SKM-1 (cell line): ENCODE results near the gene TACR2.
"Not testable (repeated sequence)": the region's sequence is repeated elsewhere in the genome, so short reads cannot be mapped to it uniquely, and the experiment has no call there.

Experiments used
- DNase-seq: peaks from one replicate; lab custom pipeline; 2025; ENCODE audit not compliant: unreplicated experiment; lab: John Stamatoyannopoulos, UW

Gene TACR2

DNA sequence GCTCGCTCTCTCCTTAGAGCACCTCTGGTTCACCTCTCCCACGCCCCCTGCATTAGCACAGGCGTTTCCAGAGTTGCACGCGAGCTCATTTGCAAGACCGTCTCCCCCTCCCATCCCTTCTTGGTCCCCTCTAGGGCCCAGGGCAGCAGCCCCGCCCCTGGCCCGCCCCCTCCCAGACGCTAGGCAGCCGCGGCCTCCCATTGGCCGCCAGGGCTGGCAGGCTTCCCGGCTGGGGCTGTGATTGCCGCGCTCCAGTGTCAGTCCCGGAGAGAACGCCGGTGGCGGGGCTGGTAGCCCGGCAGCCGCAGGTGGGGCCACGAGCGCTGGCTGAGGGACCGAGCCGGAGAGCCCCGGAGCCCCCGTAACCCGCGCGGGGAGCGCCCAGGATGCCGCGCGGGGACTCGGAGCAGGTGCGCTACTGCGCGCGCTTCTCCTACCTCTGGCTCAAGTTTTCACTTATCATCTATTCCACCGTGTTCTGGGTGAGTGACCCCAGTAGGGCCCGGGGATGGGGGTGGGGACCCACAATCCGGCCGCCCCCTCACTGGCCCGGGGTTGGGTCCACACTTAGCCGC, 34.6 kb upstream of the TACR2 start, which contains the start of gene TSPAN15:
Gene TSPAN15, plus strand, starts transcription at position 257 of the 575 bp plus-strand sequence. Its CDS starts 130 bp downstream, at position 387.
- DNase-seq: peak; percentile 53

DNA sequence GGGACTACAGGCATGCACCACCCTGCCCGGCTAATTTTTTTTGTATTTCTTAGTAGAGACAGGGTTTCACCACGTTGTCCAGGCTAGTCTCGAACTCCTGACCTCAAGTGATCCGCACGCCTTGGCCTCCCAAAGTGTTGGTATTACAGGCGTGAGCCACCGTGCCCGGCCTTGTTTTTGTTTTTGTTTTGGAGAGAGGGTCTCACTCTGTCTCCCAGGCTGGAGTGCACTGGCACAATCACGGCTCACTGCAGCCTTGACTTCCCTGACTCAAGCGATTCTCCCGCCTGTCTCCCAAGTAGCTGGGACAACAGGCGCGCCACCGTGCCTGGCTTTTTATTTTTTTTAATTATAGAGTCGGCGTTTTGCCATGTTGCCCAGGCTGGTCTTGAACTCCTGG, 33.7 kb upstream of the TACR2 start:
- DNase-seq: not testable (repeated sequence)

DNA sequence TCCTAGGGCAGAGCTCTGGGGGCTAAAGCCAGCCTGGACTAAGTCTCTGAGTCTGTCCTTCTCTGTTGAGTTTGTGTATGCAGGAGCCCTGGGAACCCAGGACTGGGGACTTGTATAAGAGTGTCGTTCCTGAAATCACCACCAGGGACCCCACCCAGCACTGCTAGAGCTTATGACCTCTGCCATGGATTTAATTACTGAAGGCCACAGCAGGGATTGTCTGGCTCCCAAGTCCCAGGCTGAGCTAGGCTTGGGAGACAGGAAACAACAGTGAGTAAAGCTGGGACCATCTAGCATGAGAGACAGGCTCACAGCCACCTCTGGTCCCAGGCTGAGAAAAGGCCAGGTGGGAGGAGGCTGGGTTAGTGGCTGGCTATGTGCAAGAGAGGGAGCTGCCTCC, 33.1 kb upstream of the TACR2 start:
- peak; percentile 48 for DNase-seq

DNA sequence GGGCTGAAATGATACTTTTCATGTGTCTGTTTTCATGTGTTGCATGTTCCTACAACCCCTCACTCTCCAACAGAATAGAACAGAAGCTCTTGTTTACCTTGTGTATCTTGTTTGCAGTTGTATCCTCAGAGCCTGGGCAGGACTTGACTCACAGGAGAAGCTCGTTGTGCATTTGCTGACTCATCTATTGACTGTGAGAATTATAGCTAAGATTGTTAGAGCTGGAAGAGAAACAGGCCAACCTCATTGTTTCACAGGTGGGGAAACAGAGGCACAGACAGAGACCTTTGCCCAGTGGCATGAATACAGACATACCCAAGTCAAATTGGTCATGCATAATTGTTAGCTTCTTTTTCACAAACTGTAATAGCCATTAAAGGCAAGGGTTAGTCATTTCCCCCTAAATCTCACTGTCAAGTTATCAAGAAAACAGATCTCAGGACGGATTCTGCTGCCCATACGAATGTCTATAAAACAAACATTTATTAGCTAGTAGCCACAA, 30.0 kb upstream of the TACR2 start:
- DNase-seq: no peak

DNA sequence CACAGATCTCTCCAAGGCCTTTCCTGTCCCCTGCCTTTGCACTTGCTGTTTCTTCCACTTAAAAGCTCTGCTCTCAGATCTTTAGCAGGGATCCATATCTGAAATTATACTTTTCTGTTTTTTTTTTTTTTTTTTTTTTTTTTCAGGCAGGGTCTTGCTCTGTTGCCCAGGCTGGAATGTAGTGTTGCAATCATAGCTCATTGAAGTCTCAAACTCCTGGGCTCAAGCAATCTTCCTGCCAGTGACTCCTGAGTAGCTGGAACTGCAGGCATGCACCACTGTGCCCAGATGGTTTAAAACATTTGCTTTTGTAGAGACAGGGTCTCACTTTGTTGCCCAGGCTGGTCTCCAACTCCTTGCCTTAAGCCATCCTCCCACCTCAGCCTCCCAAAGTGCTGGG, 29.5 kb upstream of the TACR2 start:
- DNase-seq: no peak

DNA sequence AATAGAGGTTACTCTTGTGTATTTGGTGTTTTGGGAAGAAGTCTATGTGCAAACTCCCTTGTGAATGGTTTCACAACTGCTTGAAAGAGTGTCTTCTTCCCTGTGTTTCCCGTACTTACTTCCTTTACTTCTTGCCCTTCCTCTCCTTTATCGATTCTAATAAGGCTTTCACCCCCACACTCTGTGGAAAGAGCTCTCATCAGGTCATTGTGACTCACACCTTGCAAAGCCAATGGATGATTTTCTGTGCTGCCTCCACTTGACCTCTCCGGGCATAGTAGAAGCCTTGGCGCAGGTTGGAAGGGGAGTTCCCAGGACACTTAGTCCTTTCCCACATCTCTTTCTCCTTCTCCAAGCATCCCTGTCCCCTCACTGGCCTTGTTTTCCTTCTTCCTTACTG, 28.3 kb upstream of the TACR2 start:
- DNase-seq: peak; percentile 64

GRCh38 chr10:69443354-69443753, 26.6 kb upstream of the TACR2 start:
- no peak for DNase-seq

GRCh38 chr10:69439813-69440506, 23.2 kb upstream of the TACR2 start:
- peak; percentile 60 for DNase-seq

GRCh38 chr10:69439350-69439739, 22.6 kb upstream of the TACR2 start:
- DNase-seq: no peak

- DNase-seq: peak; percentile 13
Measured at GRCh38 chr10:69438536-69439349, 22.0 kb upstream of the TACR2 start.

- no peak for DNase-seq
Measured at GRCh38 chr10:69437321-69438259, 20.9 kb upstream of the TACR2 start.

DNA sequence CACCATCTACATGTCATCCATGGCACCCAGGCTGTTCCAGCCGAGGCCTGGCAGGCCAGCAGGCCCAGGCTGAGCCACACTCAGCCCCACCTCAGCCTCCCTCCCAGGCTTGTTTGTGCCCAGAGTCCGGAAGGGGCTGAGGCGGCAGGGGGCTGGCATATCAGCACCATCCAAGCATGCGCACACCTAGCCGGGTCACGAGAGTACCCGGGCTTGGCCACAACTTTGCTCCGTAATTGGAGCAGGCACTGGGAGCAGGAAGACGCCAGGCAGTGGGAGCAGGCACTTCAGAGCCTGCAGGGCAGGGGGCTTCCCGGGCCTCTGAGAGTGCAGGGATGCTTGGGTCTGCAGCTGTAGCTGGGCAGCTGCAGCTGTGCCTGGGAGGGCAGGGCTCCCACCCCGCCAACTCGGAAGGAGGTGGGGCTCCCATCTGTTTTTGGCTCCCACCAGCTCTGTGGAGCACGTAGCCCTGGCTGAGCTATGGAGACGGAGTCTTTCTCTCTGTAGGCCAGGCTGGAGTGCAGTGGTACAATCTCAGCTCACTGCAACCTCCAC, 19.3 kb upstream of the TACR2 start:
- DNase-seq: no peak

GRCh38 chr10:69434926-69435325, 18.2 kb upstream of the TACR2 start:
- DNase-seq: no peak

GRCh38 chr10:69434169-69434568, 17.5 kb upstream of the TACR2 start:
- no peak for DNase-seq

DNA sequence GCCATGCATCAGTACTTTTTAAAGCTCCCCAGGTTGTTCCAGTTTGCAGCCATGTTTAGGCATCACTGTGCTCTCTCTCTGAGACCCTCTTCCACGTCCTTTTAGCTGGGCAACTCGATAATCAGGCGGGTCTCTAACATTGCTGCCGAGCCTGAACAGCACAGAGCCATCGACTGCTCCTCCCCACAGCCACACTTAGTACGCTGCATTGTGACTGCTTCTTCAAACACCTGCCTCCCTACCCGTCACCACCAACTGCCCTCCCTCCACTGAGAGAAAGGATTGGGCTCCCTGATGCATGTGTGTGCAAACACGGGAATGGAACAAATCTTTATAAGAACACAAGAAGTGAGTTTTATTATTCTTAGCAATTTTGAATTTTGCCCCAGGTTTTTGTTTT, 11.4 kb upstream of the TACR2 start:
- DNase-seq: no peak

DNA sequence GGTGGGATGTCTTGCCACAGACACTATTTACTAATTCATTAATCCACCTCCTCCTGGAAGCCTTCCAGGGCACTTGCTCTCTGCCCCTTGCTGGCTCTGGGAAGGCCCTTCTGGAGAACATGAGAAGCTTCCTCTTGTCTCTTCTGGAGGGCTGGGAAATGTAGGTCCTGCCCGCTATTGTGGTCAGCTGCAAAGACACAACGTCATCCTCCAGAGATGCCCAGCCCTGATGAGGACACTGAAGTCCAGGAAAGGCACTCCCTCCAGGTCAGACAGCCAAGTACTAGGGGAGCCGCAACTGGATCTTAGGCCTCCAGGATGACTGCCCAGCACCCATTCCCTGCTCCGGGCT, 9.6 kb upstream of the TACR2 start:
- no peak for DNase-seq

- DNase-seq: no peak
Measured at GRCh38 chr10:69425511-69426298, 9.0 kb upstream of the TACR2 start.

GRCh38 chr10:69425041-69425440, 8.3 kb upstream of the TACR2 start:
- DNase-seq: no peak

- DNase-seq: no peak
Measured at GRCh38 chr10:69422676-69423075, 6.0 kb upstream of the TACR2 start.
